Colon (tissue), 2 donors: ENCODE data around the gene NUTM2G.
"Not testable (repeated sequence)": the region's sequence is repeated elsewhere in the genome, so short reads cannot be mapped to it uniquely, and the experiment has no call there.

ENCODE experiments used
- FAIRE-seq: peaks from 2 replicates; lab custom pipeline; 2012; peaks lifted over from hg19 to GRCh38; lab: Jason Lieb, UNC
- donor health status: control.
- donor health status: control.

NUTM2G gene

GRCh38 chr9:96942181-96942580 is 13.5 kb downstream of the NUTM2G start:
- not testable (repeated sequence) for FAIRE-seq

- not testable (repeated sequence) for FAIRE-seq
Observed at GRCh38 chr9:96949346-96949745, 20.7 kb downstream of the NUTM2G start.

GRCh38 chr9:96950539-96950938 is 21.9 kb downstream of the NUTM2G start:
- not testable (repeated sequence) for FAIRE-seq

GRCh38 chr9:96967591-96967990 is 38.9 kb downstream of the NUTM2G start:
- FAIRE-seq = not testable (repeated sequence)

GRCh38 chr9:96972552-96972951 is 43.9 kb downstream of the NUTM2G start:
- not testable (repeated sequence) for FAIRE-seq

- FAIRE-seq = not testable (repeated sequence)
Observed at GRCh38 chr9:96974037-96974436, 45.4 kb downstream of the NUTM2G start.

- FAIRE-seq = not testable (repeated sequence)
Observed at GRCh38 chr9:96983496-96984122, 55.0 kb downstream of the NUTM2G start.

- FAIRE-seq = not testable (repeated sequence)
Observed at GRCh38 chr9:96984139-96984538, 55.5 kb downstream of the NUTM2G start.

GRCh38 chr9:96984887-96985286 is 56.2 kb downstream of the NUTM2G start:
- not testable (repeated sequence) for FAIRE-seq
